GM23248 (cell line): ENCODE results near the gene ZNF581. TPM values are rescaled to one million over a fixed set of nuclear protein-coding genes. Genes with fewer than 3 reads are reported as not detected.
A peak's percentile ranks its signal among the peaks of the same experiment; 100 is the strongest.

Source experiments
- DNase-seq: peaks from one replicate; pipeline ENCODE4 v3.0.0-alpha.2; 2015
- H2AFZ ChIP-seq: fragments of 200-600 bp; sonication (generic); 2 replicates; pipeline ENCODE4 v1.6.1; 2016; ENCODE audit warnings: antibody characterized with exemption
- H3F3A ChIP-seq: fragments of 200-600 bp; sonication (generic); 2 replicates; pipeline ENCODE4 v1.6.1; 2016; ENCODE audit warnings: mild to moderate bottlenecking, antibody characterized with exemption, mixed run types; ENCODE audit not compliant: insufficient read depth
- H3K27ac ChIP-seq: fragments of 200-600 bp; sonication (generic); 2 replicates; pipeline ENCODE4 v1.5.1; 2016; ENCODE audit warnings: mild to moderate bottlenecking
- H3K27me3 ChIP-seq: fragments of 200-600 bp; sonication (generic); replicated peaks from 2 replicates; pipeline ENCODE4 v1.6.1; 2016; ENCODE audit warnings: mild to moderate bottlenecking; ENCODE audit not compliant: insufficient read depth
- H3K36me3 ChIP-seq: fragments of 200-600 bp; sonication (generic); 2 replicates; pipeline ENCODE4 v1.6.1; 2016; ENCODE audit warnings: low read depth, mild to moderate bottlenecking
- H3K4me1 ChIP-seq: fragments of 200-600 bp; sonication (generic); 2 replicates; pipeline ENCODE4 v1.6.1; 2016; ENCODE audit warnings: mild to moderate bottlenecking; ENCODE audit not compliant: insufficient read depth
- H3K4me2 ChIP-seq: fragments of 200-600 bp; sonication (generic); one replicate; pipeline ENCODE4 v1.6.1; 2016; ENCODE audit warnings: mild to moderate bottlenecking; ENCODE audit not compliant: unreplicated experiment
- H3K4me3 ChIP-seq: fragments of 200-600 bp; sonication (generic); 2 replicates; pipeline ENCODE4 v1.5.1; 2016; ENCODE audit warnings: mild to moderate bottlenecking
- H3K79me2 ChIP-seq: fragments of 200-600 bp; sonication (generic); 2 replicates; pipeline ENCODE4 v1.6.1; 2016; ENCODE audit warnings: mild to moderate bottlenecking; ENCODE audit not compliant: insufficient read depth
- H3K9ac ChIP-seq: fragments of 200-600 bp; sonication (generic); 2 replicates; pipeline ENCODE4 v1.6.1; 2016; ENCODE audit warnings: mild to moderate bottlenecking
- H3K9me2 ChIP-seq: fragments of 200-600 bp; sonication (generic); 2 replicates; pipeline ENCODE4 v1.6.1; 2016; ENCODE audit warnings: mixed run types, mild to moderate bottlenecking, moderate library complexity; ENCODE audit not compliant: insufficient read depth
- H3K9me3 ChIP-seq: fragments of 200-600 bp; sonication (generic); one replicate; pipeline ENCODE4 v1.6.1; 2017; ENCODE audit warnings: low read depth
- H4K20me1 ChIP-seq: fragments of 200-600 bp; sonication (generic); 2 replicates; pipeline ENCODE4 v1.6.0; 2016; ENCODE audit not compliant: insufficient read depth
- EZH2 ChIP-seq: fragments of 200-600 bp; sonication (generic); IDR thresholded peaks from 2 replicates; pipeline ENCODE4 v1.6.1; 2018; ENCODE audit warnings: antibody characterized with exemption, mild to moderate bottlenecking; ENCODE audit not compliant: insufficient read depth, poor library complexity, severe bottlenecking
- EZH2phosphoT487 ChIP-seq: fragments of 200-600 bp; sonication (generic); IDR thresholded peaks from 2 replicates; pipeline ENCODE4 v1.6.1; 2018; ENCODE audit warnings: antibody characterized with exemption, moderate library complexity, mild to moderate bottlenecking, low read depth; ENCODE audit not compliant: insufficient read depth
- WGBS, 2 experiments: methylation state at CpG; one replicate each; pipeline ENCODE4 v1.1.6; 2015 to 2017; ENCODE audit warnings: low lambda C conversion rate in 2 of 2, low coverage in 1 of 2; ENCODE audit errors: missing lambda C conversion rate in 2 of 2; 5-methylcytosine and 5-hydroxymethylcytosine counted together
- in situ Hi-C: fragments of 300-500 bp; cut with MboI; formaldehyde crosslinking; loops from 2 replicates; pipeline ENCODE4 v1.15.0; 2020
- polyA plus RNA-seq: library from polyadenylated mRNA; unstranded; fragments of >200 nt; fragmentation: Nextera tagmentation; extraction: Ambion mirVana; gene quantifications from 2 replicates; pipeline ENCODE4 v1.2.1, GENCODE V29; 2016
- total RNA-seq: library from RNA; depleted of rRNA; stranded (reverse); fragments of >200 nt; shearing (Covaris generic); gene quantifications from 2 replicates; pipeline ENCODE4 v1.2.3, GENCODE V29; 2014

Gene ZNF581
- total and polyA plus RNA-seq, 2 experiments from 2014 or later: 12.1 to 17.6 TPM

DNA sequence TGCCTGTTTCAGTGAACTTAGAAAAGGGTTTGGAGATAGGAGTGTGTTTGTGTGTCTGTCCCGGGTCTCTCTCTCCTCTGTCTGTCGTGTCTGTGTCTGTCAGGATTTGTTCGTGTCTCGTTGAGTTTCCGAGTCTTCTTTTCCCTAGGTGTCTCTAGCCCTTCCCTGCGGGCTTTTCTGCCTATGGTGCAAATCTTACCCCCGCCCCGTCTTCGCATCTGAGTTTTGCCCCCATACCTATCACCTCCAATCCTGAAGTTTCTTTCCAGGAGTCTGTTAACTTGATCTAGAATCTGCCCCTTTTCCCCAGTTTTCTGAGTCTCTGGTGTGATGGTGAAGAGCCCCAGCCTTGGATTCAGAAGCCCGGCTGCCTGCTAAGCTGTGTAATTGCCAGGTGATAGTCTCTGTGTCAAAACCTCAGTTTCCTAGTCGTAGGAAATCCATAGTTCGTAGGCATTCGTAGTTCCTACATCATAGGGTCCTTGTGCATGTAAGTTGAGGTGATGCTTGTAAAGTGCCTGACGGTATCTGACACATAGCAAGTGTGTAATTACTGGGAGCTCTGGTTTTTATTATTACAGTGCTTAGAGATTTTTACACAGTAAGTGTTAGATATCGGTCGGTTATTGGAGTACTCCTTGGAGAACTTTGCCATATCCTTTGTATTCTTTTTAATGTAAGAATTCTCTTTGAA, 32.4 kb downstream of the ZNF581 start:
- Histone ChIP-seq H3K36me3 (peaks cover 10% of the 10 kb centered on the region; the same call in 1 of the 2 replicates), H3F3A (peaks cover 34% of the 10 kb centered on the region), H3K9ac (peak overlapping the region; percentile 91), H3K9me2 (no peaks in the 10 kb centered on the region), H4K20me1 (peaks cover 8% of the 10 kb centered on the region; the same call in 1 of the 2 replicates), H3K4me3 (peak overlapping the region; percentile 93), H2AFZ (peak overlapping the region; percentile 65), H3K27ac (peak overlapping the region; percentile 66), H3K79me2 (peaks cover 95% of the 10 kb centered on the region), H3K9me3 (no peaks in the 10 kb centered on the region), H3K27me3 (no peaks in the 10 kb centered on the region), H3K4me2 (peak overlapping the region; percentile 94), H3K4me1 (peaks cover 39% of the 10 kb centered on the region)
- TF ChIP-seq EZH2phosphoT487: no peak
- TF ChIP-seq EZH2: no peak
- 1 to 3% methylated on average over 15 to 16 of the region's 16 CpGs for WGBS, 2 experiments
- peak; percentile 54 for DNase-seq
- in situ Hi-C loops: no loop called here

DNA sequence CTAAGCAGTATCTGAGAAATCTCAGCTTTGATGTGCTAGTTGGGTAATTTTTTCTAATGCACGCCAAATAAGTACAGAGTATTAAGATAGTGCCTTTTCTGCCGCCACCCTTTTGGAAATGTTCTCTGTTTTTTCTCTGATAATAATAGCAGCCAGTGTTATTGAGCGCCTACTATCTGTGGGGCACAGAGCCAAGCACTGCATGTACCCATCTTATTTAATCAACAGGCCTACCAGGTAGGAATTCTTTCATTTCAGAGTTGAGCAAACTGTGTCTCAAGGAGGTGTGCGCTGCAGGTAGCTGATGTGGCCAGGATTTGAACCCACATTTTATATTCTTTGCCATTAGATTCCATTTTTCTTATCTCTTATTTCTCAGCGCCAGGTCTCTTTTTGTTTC, 32.9 kb downstream of the ZNF581 start:
- Histone ChIP-seq H3F3A (peaks cover 32% of the 10 kb centered on the region), H3K4me3 (peak overlapping the region; percentile 93), H4K20me1 (peaks cover 12% of the 10 kb centered on the region; the same call in 1 of the 2 replicates), H3K9me3 (no peaks in the 10 kb centered on the region), H3K36me3 (peaks cover 10% of the 10 kb centered on the region; the same call in 1 of the 2 replicates), H2AFZ (no peak overlapping the region), H3K4me2 (peak overlapping the region; percentile 94), H3K27ac (peak overlapping the region; percentile 66; the same call in 1 of the 2 replicates), H3K9ac (peak overlapping the region; percentile 91), H3K79me2 (peaks cover 95% of the 10 kb centered on the region), H3K4me1 (peaks cover 41% of the 10 kb centered on the region), H3K9me2 (no peaks in the 10 kb centered on the region), H3K27me3 (no peaks in the 10 kb centered on the region)
- TF ChIP-seq EZH2phosphoT487: no peak
- no peak for TF ChIP-seq EZH2
- DNase-seq: peak; percentile 56
- 75 to 80% methylated on average over 5 of the region's 5 CpGs for WGBS, 2 experiments
- in situ Hi-C loops: no loop called here

DNA sequence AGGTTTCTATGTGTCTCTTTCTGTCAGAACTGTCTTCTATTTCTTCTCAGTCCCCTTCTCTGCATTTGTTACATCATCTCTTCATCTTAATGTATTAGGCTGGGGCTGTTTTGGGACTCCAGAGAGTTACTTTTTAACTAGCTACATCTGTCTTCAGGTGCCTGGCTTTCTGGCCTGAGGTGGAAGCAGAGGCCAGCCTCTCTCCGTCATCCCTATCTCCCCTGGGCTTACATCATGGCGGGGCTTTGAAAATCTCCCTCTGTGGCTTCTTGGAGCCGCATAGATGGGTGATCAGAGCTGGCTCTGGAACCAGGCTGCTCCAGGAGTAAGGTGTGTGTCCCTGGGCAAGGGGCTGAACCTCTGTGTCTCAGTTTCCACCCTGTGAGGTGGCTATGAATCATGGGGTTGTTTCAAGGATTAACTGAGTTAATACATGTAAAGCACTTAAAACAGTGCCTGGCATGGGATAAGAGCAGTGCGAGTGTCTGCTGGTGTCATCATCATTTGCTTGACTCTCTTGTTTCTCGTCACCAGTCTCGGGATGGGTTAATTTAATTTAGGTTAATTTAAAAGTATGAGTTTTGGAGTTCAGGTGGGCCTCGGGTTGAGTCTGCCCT, 33.5 kb downstream of the ZNF581 start:
- TF ChIP-seq EZH2phosphoT487 (no peak), EZH2 (no peak)
- H3K27ac ChIP-seq: no peak overlapping the region
- in situ Hi-C loops: no loop called here
- peaks cover 32% of the 10 kb centered on the region for H3F3A ChIP-seq
- H3K4me3 ChIP-seq: peak overlapping the region; percentile 93
- H3K9me3 ChIP-seq: no peaks in the 10 kb centered on the region
- peak overlapping the region; percentile 91 for H3K9ac ChIP-seq
- whole genome bisulfite sequencing, 2 experiments: 67 to 70% methylated on average over 7 of the region's 7 CpGs
- peak; percentile 23 for DNase-seq
- H3K27me3 ChIP-seq: no peaks in the 10 kb centered on the region
- H2AFZ ChIP-seq: no peak overlapping the region
- H3K9me2 ChIP-seq: no peaks in the 10 kb centered on the region
- H3K79me2 ChIP-seq: peaks cover 95% of the 10 kb centered on the region
- H4K20me1 ChIP-seq: peaks cover 5% of the 10 kb centered on the region; the same call in 1 of the 2 replicates
- H3K36me3 ChIP-seq: peaks cover 12% of the 10 kb centered on the region; the same call in 1 of the 2 replicates
- peaks cover 44% of the 10 kb centered on the region for H3K4me1 ChIP-seq
- H3K4me2 ChIP-seq: peak overlapping the region; percentile 94

DNA sequence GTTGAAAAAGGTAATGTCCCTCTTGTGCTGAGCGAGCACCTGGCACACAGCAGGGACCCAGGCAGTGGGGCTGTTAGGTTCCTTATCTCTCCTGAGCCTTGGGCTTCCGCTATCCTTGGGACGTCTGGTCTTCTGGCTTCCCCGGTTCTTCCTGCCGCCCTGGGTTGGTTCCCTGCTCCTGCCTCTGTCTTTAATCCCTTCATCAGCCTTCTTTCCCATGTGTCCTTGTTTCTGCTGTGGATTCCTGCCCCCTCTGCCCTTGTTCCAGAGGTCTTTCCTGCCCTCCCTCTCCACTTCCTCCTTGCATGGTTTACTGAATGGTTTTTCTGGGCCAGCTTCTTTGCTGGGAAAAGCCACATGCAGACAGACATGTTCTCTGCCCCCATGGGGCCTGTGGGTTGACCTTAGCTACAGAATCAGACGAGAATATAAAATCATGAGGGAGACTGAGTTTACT, 34.2 kb downstream of the ZNF581 start:
- Histone ChIP-seq H3K9ac (0 out of 2 replicates have a peak overlapping the region, but pooled peaks have one; percentile 91), H3K4me3 (no peak overlapping the region), H3K79me2 (peaks cover 95% of the 10 kb centered on the region), H3K9me2 (no peaks in the 10 kb centered on the region), H3K9me3 (no peaks in the 10 kb centered on the region), H4K20me1 (peaks cover 5% of the 10 kb centered on the region; the same call in 1 of the 2 replicates), H3K4me2 (peak overlapping the region; percentile 94), H3K27me3 (no peaks in the 10 kb centered on the region), H2AFZ (no peak overlapping the region), H3K27ac (no peak overlapping the region), H3F3A (peaks cover 28% of the 10 kb centered on the region), H3K4me1 (peaks cover 40% of the 10 kb centered on the region), H3K36me3 (peaks cover 14% of the 10 kb centered on the region; the same call in 1 of the 2 replicates)
- in situ Hi-C loops: no loop called here
- no peak for TF ChIP-seq EZH2phosphoT487
- 92% methylated on average over 6 of the region's 6 CpGs for WGBS, 2 experiments
- DNase-seq: no peak
